HG02970 (cell line): Measurements from ENCODE around the gene COMP.

Experiments
- ATAC-seq: cut with Tn5 transposase; IDR thresholded peaks from one replicate; pipeline ENCODE4 v1.9.1; 2021; ENCODE audit warnings: mild to moderate bottlenecking, moderate library complexity, moderate number of reproducible peaks; ENCODE audit not compliant: unreplicated experiment, low FRiP score

Gene COMP

DNA sequence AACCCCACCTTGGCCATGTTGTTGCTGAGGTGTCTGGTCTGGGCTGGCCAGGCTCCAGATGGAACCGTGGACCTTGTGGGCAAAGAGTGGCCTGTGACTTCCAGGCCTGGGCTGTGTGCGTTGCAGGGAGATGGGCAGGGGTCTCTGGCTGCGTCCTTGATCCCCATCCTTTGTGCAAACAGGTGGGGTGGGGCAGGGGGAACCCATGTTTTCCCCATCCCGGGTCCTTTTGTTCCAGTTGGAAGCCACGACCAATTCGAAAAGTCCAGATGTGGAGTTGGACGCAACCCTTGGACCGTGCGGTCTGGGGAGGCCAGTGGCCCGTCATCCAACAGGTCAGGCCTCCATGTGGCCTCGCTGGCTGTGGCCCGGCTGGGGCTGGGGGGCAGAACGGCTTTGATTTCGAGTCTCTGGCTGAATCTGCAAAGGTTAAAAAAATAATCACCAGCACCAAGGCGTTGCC, 13.1 kb upstream of the COMP start:
- ATAC-seq: no peak

GRCh38 chr19:18803550-18804138, 12.5 kb upstream of the COMP start:
- no peak for ATAC-seq

DNA sequence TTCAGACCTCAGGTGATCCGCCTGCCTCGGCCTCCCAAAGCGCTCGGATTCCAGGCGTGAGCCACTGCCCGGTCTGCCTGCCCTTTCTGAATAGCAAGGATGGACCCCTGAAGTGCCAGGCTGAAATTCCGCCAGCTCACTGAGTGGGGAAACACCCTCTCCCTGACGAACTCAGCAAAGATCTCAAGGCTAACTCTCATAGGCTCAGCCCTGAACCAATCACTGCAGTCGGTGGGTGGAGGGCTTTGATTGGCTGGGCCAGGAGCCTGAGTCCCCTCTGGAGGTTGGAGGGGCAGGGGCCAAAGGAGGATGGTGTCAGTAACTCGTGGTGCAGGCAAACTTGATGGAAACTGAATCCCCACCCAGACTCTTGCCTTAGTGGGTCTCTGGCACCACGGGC, 11.2 kb upstream of the COMP start:
- ATAC-seq: no peak

GRCh38 chr19:18800636-18801035, 9.5 kb upstream of the COMP start:
- no peak for ATAC-seq

GRCh38 chr19:18800079-18800478, 9.0 kb upstream of the COMP start:
- ATAC-seq: no peak

- no peak for ATAC-seq
Observed at GRCh38 chr19:18799389-18799970, 8.4 kb upstream of the COMP start.

DNA sequence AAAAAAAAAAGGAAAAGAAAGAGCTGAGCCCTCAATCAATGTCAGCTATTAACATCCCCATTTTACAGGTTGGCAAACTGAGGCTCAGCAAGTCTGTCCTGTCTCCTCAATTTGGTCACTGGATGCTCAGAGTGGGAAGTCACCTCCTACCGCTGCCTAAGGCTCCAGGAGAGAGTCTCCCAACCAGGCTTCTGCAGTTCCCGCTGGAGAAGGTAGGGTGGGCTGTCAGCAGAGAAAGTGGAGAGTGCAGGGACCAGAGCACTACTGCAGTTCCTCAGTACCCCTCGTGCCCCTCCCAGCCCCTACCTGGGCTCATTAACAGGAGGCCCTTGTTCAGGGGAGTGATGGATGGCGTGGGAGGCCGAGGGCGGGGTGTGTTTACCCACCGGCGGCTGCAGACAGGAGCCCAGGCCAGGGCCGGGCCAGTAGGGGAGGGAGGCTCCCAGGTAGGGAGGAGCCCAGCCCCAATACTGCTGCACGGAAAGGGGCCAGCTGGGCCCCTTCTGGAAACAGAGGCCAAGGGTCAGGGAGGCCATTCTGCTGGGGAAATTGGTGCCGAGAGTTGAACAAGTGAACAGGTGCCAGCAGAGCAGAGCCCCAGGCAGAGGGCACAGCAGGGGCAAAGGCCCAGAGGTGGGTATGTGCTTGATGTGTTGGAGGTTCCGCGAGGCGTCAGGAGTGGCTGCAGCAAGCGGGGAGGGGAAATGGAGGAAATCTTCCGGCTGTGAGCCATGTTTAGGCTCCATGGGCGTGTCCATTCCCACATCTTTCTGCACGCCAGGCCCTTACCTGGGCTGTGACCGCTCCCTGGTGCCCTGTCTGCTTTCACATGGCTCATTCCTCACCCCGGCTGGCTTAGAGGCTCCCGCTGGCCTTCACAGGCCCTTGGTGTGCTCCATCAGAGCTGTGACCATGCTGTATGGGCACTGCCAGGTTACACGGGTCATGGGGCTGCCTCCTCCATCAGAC, 7.6 kb upstream of the COMP start:
- ATAC-seq: no peak

GRCh38 chr19:18796239-18796638, 5.1 kb upstream of the COMP start:
- no peak for ATAC-seq

- ATAC-seq: no peak
Observed at GRCh38 chr19:18795540-18795939, 4.4 kb upstream of the COMP start.

DNA sequence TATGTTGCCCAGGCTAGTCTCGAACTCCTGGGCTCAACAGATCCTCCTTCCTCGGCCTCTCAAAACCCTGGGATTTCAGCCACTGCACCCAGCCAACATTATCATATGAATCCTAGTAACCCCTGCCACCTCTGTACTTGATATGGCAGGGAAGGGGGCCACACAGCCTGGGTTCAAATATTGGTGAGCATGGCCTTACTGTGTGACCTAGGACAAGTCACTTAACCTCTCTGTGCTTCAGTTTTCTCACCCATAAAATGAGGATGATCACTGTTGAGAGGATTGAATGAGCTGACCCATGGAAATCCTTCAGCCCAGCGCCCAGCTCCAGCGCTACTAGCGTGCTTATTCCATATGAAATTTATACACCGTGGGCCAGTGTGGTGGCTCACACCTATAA, 3.6 kb upstream of the COMP start:
- ATAC-seq: no peak

GRCh38 chr19:18794029-18794313, 2.9 kb upstream of the COMP start:
- ATAC-seq: no peak

- ATAC-seq: no peak
Observed at GRCh38 chr19:18793144-18794028, 2.3 kb upstream of the COMP start.

- ATAC-seq: no peak
Observed at GRCh38 chr19:18792661-18793060, 1.6 kb upstream of the COMP start.

- no peak for ATAC-seq
Observed at GRCh38 chr19:18791315-18791678, 192 bp upstream of the COMP start.

- ATAC-seq: no peak
Observed at GRCh38 chr19:18789883-18790565, 1.1 kb downstream of the COMP start.

- no peak for ATAC-seq
Observed at GRCh38 chr19:18789422-18789869, 1.7 kb downstream of the COMP start.

- no peak for ATAC-seq
Observed at GRCh38 chr19:18788529-18789421, 2.3 kb downstream of the COMP start.

GRCh38 chr19:18785179-18786124, 5.7 kb downstream of the COMP start:
- no peak for ATAC-seq
